HepG2 (cell line): ENCODE data around the gene IGFBP5. TPM values are rescaled to one million over a fixed set of nuclear protein-coding genes. Genes with fewer than 3 reads are reported as not detected.
A peak's percentile ranks its signal among the peaks of the same experiment; 100 is the strongest.

ENCODE experiments used
- ARID5B ChIP-seq: IDR thresholded peaks from 2 replicates; pipeline ENCODE4 v1.4.0; 2020; ENCODE audit warnings: mild to moderate bottlenecking, missing genetic modification reagents
- BHLHE40 ChIP-seq: IDR thresholded peaks from 2 replicates; pipeline ENCODE4 v1.6.1; 2011; ENCODE audit warnings: low read length, improper control_type of control experiment
- GABPB1 ChIP-seq: IDR thresholded peaks from 2 replicates; pipeline ENCODE4 v1.6.1; 2016; ENCODE audit warnings: mild to moderate bottlenecking, missing genetic modification reagents, moderate library complexity, missing compliant biosample characterization
- HNF4A ChIP-seq: sonication (generic); formaldehyde crosslinking; IDR thresholded peaks from 2 replicates; pipeline ENCODE4 v1.4.0; 2020; ENCODE audit warnings: missing genetic modification reagents
- MZF1 ChIP-seq: sonication (generic); formaldehyde crosslinking; IDR thresholded peaks from 2 replicates; pipeline ENCODE4 v1.8.1; 2023; ENCODE audit warnings: mild to moderate bottlenecking, missing genetic modification reagents, borderline replicate concordance
- NFKBIZ ChIP-seq: IDR thresholded peaks from 2 replicates; pipeline ENCODE4 v1.6.1; 2018; ENCODE audit warnings: missing genetic modification reagents, missing compliant biosample characterization
- RBAK ChIP-seq: sonication (generic); formaldehyde crosslinking; IDR thresholded peaks from 2 replicates; pipeline ENCODE4 v1.5.1; 2020; ENCODE audit warnings: mild to moderate bottlenecking, missing genetic modification reagents
- RFXAP ChIP-seq: sonication (generic); formaldehyde crosslinking; IDR thresholded peaks from 2 replicates; pipeline ENCODE4 v1.4.0; 2020; ENCODE audit warnings: missing genetic modification reagents, borderline replicate concordance
- SAP130 ChIP-seq: IDR thresholded peaks from 2 replicates; pipeline ENCODE4 v1.6.1; 2016; ENCODE audit warnings: low read depth
- STAT5B ChIP-seq: sonication (generic); formaldehyde crosslinking; IDR thresholded peaks from 2 replicates; pipeline ENCODE4 v1.4.0; 2020; ENCODE audit warnings: missing genetic modification reagents
- ZBTB7B ChIP-seq: sonication (generic); formaldehyde crosslinking; IDR thresholded peaks from 2 replicates; pipeline ENCODE4 v1.4.0; 2020; ENCODE audit warnings: missing genetic modification reagents
- ZFP82 ChIP-seq: sonication (generic); formaldehyde crosslinking; IDR thresholded peaks from 2 replicates; pipeline ENCODE4 v1.5.1; 2020; ENCODE audit warnings: mild to moderate bottlenecking, missing genetic modification reagents, borderline replicate concordance
- ZNF572 ChIP-seq: sonication (generic); formaldehyde crosslinking; IDR thresholded peaks from 2 replicates; pipeline ENCODE4 v1.5.1; 2020; ENCODE audit warnings: mild to moderate bottlenecking, missing genetic modification reagents
- ZNF607 ChIP-seq: sonication (generic); formaldehyde crosslinking; IDR thresholded peaks from 2 replicates; pipeline ENCODE4 v1.5.1; 2020; ENCODE audit warnings: missing genetic modification reagents, mild to moderate bottlenecking, borderline replicate concordance
- polyA plus RNA-seq, 8 experiments: library from polyadenylated mRNA; depleted of rRNA in 3 of 8; stranded (reverse) in 7 of 8; unstranded in 1 of 8; fragments of >200 nt; fragmentation: Illumina TruSeq in 4 of 8; extraction: Trizol in 4 of 8; gene quantifications; 2 replicates each; pipeline versions ENCODE4 v1.2.1 to v1.2.3, GENCODE V29; 2011 to 2016; ENCODE audit warnings: low read depth in 4 of 8, missing spikeins in 1 of 8, mixed read lengths in 1 of 8; ENCODE audit not compliant: insufficient read depth in 1 of 8
- total RNA-seq, 5 experiments: library from RNA; depleted of rRNA; stranded (reverse); fragments of >200 nt; fragmentation: Illumina TruSeq; extraction: Trizol; gene quantifications; 2 replicates each; pipeline ENCODE4 v1.2.3, GENCODE V29; 2016; ENCODE audit warnings: low read depth in 1 of 5
- TF ChIP-seq, protein P1 (sequence below): sonication (generic); formaldehyde crosslinking; IDR thresholded peaks from 2 replicates; pipeline ENCODE4 v1.9.0; 2022; ENCODE audit warnings: missing genetic modification reagents, mild to moderate bottlenecking, borderline replicate concordance
- TF ChIP-seq, protein P2 (sequence below): sonication (generic); formaldehyde crosslinking; IDR thresholded peaks from 2 replicates; pipeline ENCODE4 v1.5.0; 2020; ENCODE audit warnings: mild to moderate bottlenecking, low read depth, missing genetic modification reagents, borderline replicate concordance
- TF ChIP-seq, protein P3 (sequence below): sonication (generic); formaldehyde crosslinking; IDR thresholded peaks from 2 replicates; pipeline ENCODE4 v1.4.0; 2020; ENCODE audit warnings: missing genetic modification reagents

Gene IGFBP5
- total and polyA plus RNA-seq, 2 of the 13 experiments (the other 11 are each of a cell fraction or from before 2014, with no cell fraction given) = 0.15 TPM; not detected in 1

DNA sequence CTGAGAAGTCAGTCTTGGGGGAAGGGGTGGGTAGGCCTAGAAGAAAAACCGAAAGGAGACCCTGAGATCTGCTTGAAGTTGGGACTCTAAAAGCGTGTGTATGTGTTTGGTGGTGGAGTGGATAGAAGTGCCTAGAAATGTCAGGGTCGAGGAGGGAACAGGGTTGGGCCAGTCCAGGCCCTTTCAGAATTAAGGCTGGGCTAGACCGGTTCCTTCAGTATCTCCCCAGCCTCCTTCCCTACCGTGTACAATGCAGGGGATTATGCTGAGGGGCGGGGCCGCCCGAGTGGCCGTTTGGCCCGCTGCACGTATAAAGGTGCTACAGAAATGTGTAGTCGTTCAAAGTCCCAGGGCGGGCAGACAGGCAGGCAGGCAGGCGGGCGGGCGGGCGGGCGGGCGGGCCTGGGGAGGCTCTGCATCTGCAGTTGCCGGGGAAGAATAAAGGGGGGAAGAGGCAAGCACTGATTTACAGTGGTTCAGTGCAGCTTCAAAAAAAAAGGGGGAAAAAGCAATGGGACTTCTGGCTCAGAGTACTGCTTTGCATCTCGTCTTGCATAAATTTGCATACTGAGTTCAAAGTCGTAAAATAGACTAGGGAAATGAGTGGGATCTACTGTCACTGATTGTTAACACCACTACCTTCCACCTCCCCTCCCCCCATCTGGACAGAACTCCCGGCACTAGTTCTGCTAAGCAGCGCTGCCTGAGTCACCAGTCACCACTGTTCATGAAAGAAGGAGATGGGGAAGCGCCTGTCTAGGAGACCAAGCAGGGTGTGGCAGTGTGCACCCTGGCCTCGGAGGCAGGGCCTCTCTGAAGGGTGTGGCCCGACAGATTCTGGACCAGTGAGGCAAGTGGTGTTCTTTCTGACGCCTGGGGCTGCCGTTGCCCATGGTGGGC is 58.5 kb downstream of the IGFBP5 start (continued):
- TF ChIP-seq ARID5B (CRISPR knock-in tag) = 0 out of 2 replicates have a peak, but pooled peaks have one; percentile 1
- TF ChIP-seq, protein P1, sequence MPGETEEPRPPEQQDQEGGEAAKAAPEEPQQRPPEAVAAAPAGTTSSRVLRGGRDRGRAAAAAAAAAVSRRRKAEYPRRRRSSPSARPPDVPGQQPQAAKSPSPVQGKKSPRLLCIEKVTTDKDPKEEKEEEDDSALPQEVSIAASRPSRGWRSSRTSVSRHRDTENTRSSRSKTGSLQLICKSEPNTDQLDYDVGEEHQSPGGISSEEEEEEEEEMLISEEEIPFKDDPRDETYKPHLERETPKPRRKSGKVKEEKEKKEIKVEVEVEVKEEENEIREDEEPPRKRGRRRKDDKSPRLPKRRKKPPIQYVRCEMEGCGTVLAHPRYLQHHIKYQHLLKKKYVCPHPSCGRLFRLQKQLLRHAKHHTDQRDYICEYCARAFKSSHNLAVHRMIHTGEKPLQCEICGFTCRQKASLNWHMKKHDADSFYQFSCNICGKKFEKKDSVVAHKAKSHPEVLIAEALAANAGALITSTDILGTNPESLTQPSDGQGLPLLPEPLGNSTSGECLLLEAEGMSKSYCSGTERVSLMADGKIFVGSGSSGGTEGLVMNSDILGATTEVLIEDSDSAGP (CRISPR knock-in tag) = peak; percentile 4; the same call in 1 of the 2 replicates
- TF ChIP-seq RBAK (CRISPR knock-in tag) = no peak
- TF ChIP-seq, protein P2, sequence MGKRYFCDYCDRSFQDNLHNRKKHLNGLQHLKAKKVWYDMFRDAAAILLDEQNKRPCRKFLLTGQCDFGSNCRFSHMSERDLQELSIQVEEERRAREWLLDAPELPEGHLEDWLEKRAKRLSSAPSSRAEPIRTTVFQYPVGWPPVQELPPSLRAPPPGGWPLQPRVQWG = no peak
- TF ChIP-seq HNF4A (CRISPR knock-in tag) = peak; percentile 72
- TF ChIP-seq STAT5B = no peak
- TF ChIP-seq SAP130 (CRISPR knock-in tag) = peak; percentile 43; the same call in 1 of the 2 replicates
- 0 out of 2 replicates have a peak, but pooled peaks have one; percentile 35 for TF ChIP-seq RFXAP (CRISPR knock-in tag)
- no peak for TF ChIP-seq NFKBIZ (CRISPR knock-in tag)
- TF ChIP-seq ZBTB7B (CRISPR knock-in tag) = peak; percentile 66
- peak; percentile 62; the same call in 1 of the 2 replicates for TF ChIP-seq ZNF572
- TF ChIP-seq, protein P3, sequence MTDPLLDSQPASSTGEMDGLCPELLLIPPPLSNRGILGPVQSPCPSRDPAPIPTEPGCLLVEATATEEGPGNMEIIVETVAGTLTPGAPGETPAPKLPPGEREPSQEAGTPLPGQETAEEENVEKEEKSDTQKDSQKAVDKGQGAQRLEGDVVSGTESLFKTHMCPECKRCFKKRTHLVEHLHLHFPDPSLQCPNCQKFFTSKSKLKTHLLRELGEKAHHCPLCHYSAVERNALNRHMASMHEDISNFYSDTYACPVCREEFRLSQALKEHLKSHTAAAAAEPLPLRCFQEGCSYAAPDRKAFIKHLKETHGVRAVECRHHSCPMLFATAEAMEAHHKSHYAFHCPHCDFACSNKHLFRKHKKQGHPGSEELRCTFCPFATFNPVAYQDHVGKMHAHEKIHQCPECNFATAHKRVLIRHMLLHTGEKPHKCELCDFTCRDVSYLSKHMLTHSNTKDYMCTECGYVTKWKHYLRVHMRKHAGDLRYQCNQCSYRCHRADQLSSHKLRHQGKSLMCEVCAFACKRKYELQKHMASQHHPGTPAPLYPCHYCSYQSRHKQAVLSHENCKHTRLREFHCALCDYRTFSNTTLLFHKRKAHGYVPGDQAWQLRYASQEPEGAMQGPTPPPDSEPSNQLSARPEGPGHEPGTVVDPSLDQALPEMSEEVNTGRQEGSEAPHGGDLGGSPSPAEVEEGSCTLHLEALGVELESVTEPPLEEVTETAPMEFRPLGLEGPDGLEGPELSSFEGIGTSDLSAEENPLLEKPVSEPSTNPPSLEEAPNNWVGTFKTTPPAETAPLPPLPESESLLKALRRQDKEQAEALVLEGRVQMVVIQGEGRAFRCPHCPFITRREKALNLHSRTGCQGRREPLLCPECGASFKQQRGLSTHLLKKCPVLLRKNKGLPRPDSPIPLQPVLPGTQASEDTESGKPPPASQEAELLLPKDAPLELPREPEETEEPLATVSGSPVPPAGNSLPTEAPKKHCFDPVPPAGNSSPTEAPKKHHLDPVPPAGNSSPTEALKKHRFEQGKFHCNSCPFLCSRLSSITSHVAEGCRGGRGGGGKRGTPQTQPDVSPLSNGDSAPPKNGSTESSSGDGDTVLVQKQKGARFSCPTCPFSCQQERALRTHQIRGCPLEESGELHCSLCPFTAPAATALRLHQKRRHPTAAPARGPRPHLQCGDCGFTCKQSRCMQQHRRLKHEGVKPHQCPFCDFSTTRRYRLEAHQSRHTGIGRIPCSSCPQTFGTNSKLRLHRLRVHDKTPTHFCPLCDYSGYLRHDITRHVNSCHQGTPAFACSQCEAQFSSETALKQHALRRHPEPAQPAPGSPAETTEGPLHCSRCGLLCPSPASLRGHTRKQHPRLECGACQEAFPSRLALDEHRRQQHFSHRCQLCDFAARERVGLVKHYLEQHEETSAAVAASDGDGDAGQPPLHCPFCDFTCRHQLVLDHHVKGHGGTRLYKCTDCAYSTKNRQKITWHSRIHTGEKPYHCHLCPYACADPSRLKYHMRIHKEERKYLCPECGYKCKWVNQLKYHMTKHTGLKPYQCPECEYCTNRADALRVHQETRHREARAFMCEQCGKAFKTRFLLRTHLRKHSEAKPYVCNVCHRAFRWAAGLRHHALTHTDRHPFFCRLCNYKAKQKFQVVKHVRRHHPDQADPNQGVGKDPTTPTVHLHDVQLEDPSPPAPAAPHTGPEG (CRISPR knock-in tag) = peak; percentile 97
- 0 out of 2 replicates have a peak, but pooled peaks have one; percentile 41 for TF ChIP-seq MZF1 (CRISPR knock-in tag)
- no peak for TF ChIP-seq ZFP82 (CRISPR knock-in tag)
- 0 out of 2 replicates have a peak, but pooled peaks have one; percentile 57 for TF ChIP-seq ZNF607
- 0 out of 2 replicates have a peak, but pooled peaks have one; percentile 35 for TF ChIP-seq BHLHE40
- TF ChIP-seq GABPB1 (CRISPR knock-in tag) = no peak
